Measurements from ENCODE around the gene DDRGK1.
"Not testable (repeated sequence)": the region's sequence is repeated elsewhere in the genome, so short reads cannot be mapped to it uniquely, and the experiment has no call there.

DDRGK1 gene

DNA sequence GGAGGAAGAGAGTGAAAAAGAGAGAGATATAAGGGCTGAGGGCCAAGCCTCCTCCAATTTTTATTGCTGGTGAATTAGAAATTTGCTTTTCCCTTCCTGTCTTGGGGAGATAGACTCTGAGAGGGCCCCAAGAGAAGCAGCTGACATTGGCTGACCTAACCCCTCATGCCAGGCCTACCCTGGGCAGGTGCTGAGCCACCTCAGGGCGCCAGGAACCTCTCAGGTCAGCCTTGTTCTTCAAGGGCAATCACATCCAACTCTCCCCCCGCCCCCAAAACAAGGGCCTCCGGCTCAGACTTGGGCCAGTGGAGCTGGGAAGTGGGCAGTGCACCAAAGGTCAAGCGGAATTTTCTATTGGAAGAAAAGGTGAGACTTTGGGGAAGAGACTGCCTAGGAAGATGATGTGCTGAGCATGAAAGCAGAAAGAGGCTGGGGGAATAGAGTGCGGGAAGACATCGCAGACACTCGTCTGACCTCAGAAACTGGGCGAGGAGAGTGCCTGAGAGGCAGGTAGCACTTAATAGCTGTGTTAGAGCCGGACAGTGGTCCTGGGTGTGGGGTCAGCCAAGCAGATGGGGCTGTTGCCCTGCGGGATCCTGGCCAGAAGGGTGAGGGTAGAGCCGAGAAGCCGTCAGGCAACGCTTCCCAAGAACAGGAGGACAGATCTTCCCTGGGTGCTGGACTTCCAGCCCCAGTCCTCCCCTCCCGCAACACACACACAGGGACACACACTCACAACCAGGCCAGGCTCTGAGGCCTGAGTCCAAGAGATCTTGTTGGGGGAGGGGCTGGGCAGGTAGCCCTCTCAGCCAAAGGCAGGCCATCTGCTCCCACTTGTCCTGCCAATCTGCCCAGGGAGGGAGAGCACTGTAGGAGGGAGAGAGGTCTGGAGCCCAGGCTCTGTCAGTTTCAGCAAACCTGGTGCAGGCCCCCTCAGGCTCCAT, 41.1 kb downstream of the DDRGK1 start:
- DNase-seq, result no peak

DNA sequence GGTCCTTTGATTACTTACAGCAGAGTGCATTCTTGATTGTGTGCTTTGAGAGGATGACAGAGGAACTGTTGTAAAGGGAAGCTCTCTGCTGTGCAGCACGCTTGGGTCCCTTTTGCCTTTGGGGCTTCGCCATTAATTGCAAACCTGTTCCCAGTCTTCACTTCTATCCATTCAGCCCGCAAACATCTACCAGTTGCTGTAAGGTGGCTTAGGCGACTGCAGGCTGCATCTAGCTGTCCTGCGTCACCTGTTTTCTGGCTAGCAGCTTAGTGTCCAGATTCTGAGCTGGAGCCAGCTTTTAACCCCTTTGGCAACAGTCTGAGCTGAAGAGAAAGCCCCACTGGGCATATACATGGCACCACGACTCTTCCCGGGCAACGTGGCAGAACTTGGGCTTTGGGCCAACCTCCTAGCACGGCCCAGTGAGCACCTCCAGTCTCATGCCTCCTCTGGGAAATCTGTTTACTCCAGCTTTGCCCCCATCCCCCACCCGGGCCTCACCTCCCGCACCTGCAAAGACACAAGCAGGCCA, 42.3 kb downstream of the DDRGK1 start:
- DNase-seq, result peak; percentile 91

DNA sequence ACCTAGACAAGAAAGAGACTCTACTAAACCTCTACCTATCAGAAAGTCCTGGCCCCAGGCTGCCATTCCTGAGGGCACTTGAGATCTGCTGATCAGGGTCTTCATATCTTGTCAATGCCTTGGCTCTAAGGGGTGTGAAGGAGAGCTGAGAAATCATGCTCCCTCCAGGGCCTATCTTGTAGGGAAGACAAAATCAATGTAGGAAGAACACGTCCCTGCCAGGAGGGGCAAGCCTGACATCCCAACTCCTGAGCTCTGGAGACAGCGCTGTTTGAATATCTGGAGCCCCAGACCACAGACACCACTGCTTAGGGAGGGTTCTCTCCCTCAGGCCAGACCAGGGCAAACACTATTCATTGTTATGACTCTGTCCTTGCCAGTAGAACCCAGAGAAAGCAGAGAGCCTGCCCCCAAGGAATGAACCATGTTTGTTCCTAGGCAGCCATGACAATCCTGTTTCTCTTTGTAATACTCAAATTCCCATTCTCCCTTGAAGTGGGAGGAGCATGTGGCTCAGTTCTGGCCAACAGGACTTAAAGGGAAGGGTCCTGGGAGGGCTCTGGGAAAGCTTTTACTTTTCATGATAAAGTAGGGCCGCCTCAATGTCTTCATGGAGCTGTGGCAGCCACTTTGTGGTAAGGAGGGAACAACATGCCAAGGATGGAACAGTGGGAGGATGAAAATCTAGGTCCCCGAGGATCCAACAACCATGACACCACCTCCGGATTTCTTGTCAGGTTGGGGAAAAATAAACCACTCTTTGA, 43.0 kb downstream of the DDRGK1 start:
- DNase-seq, result no peak

DNA sequence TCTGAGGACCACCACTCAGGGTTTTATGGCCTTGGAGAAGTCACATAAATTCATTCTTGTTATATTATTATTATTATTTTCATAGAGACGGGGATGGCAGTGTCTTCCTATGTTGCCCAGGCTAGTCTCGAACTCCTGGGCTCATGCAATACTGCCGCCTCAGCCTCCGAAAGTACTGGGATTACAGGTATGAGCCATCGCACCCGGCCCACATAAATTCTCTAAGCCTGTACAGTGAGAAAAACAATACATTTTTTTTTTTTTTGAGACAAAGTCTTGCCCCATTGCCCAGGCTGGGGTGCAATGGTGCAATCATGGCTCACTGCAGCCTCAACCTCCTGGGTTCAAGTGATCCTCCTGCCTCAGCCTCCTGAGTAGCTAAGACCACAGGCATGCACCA, 44.1 kb downstream of the DDRGK1 start:
- DNase-seq, result no peak

DNA sequence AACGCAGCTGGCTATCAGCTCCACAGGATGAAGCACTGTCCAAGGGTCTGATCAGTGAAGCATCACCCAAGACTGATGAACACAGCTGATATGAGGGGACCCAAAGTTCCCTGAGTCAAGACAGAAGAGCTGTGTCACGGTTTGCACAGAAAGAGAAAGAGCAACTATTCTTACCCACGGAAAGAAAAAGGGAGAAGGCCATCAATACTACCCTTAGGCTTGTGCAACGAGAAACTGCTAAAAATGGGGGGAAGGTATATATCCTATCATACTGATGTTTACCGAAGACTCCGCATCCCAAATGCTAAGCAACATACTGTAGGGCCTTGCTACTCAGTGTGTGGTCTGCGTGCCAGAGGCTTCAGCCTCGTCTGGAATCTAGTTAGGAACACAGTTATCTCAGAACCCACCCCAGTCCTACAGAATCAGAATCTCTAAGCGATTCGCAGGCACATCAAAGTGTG, 45.5 kb downstream of the DDRGK1 start:
- no peak for DNase-seq

DNA sequence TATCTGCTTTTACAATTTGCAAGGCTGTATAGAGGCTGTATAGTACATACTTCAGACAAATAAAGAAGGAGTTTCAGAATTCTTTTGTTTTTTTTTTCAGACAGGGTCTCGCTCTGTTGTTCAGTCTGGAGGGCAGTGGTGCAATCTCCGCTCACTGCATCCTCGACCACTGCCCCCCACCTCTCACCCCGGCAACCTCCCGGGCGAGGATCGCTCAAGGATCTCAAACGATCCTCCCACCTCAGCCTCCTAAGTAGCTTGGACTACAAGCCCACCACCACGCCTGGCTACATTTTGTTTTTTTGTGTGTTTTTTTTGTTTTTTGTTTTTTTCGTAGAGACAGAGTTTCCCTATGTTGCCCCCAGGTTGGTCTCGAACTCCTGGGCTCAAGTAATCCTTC, 46.7 kb downstream of the DDRGK1 start:
- DNase-seq, result no peak

DNA sequence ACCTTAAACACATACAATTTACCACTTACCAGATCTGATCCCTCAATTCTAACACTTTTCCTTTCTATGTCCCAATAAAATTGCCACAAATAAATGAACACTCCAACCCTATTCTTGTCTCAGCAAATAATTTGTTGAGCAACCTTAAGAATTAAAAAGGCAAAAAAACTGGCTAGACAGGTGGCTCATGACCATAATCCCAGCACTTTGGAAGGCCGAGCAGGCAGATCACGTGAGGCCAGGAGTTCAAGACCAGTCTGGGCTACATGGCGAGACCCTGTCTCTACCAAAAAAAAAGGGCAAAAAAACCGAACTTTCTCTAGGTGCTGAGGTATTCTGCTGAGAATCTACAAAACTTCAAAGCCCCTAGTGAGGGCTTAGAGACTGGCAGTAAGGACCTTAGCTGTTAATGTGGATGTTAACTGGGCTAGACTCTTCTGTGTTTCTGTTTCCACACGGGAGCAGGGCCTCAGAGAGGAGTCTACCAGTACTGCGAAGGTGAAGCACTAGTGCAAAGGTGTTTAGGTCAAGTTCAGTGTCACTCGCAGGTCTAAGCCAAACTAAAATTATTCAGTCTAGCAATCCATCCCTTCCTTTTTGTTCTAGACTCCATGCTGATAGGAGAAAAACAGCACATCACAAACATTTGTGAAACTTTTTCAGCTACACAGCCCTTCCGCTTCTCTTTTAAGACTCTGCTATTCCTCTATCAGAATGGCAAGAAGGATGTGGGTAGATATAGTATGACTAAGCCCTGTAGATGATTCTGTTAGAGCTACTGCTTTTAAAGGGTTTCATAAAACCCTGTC, 47.5 kb downstream of the DDRGK1 start:
- no peak for DNase-seq

DNA sequence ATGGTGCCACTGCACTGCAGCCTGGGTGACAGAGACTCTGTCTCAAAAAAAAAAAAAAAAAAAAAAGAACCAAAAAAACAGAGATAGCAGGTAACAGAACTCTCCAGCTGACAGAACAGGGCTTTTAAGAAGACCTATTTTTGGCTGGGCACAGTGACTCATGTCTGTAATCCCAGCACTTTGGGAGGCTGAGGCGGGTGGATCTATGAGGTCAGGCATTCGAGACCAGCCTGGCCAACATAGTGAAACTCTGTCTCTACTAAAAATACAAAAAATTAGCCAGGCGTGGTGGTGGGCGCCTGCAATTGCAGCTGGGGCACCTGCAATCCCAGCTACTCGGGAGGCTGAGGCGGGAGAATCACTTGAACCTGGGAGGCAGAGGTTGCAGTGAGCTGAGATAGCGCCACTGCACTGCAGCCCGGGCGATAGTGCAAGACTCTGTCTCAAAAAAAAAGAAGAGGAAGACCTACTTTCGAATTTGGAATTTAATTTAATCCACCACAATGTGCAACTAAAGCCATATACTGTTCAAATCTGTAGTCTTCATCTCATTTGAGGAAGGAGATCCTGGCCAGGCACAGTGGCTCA, 52.3 kb downstream of the DDRGK1 start:
- not testable (repeated sequence) for DNase-seq

DNA sequence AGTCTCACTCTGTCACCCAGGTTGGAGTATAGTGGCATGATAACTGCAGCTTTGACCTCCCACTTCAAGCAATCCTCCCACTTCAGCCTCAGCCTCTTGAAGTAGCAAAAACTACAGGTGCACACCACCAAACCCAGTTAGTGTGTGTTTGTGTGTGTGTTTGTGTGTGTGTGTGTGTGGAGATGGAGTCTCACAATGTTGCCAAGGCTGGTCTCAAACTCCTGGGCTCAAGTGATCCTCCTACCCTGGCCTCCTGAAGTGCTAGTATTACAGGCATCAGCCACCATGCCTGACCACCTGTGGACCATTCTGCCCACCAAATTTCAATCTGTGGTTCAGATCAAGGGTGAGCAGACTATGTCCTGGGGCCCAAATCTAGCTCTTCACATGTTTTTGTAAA, 53.6 kb downstream of the DDRGK1 start:
- DNase-seq, result no peak

DNA sequence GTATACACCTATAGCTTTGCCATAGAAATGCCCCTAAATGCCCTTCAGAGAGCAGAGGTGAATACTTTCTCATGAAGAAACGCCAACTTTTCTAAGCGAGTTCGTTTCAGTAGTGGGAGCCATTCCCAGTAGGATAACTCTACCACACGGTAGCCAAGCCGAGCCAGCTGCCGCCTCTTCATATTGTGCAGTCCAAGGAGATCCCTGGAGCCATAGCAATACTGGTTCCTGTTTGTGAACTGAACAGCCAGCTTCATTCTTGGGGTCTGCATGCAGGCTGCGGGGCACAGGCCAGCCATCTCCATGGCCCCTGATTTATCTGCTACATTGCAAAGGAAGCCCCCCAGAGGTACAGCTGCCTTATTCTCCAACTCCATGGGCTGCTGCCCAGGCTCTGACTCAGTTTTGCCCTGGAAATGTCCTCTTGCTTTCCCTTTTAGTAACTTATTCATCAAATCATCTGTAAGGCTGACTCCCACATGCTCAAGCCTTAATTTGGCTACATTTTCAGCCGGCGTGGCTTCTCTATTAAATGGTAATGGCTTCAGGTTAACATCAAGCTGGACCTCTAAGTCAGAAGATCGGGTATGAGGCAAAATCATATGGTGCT, 57.6 kb downstream of the DDRGK1 start:
- DNase-seq, result no peak

DNA sequence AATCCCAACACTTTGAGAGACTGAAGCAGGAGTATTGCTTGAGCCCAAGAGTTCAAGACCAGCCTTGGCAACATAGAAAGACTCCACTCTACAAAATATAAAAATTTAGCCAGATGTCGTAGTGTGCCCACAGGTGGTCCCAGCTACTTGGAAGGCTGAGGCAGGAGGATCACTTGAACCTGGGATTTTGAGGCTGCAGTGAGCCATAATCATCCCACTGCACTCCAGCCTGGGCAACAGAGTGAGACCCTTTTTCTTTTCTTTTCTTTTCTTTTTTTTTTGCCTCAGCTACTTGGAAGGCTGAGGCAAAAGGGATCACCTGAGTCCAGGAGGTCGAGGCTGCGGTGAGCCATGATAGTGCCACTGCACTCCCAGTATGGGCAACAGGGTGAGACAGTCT, 62.7 kb downstream of the DDRGK1 start:
- no peak for DNase-seq
